22Rv1 (cell line): ENCODE measurements around the gene FRY.

ENCODE experiments used
- ZFX ChIP-seq: fragments of 450-650 bp; IDR thresholded peaks from 2 replicates; pipeline ENCODE4 v1.6.1; 2017; ENCODE audit warnings: antibody characterized with exemption, borderline replicate concordance
- TF ChIP-seq, protein P1 (sequence below): fragments of 450-650 bp; IDR thresholded peaks from 2 replicates; pipeline ENCODE4 v1.5.1; 2017; ENCODE audit warnings: mild to moderate bottlenecking

DNA sequence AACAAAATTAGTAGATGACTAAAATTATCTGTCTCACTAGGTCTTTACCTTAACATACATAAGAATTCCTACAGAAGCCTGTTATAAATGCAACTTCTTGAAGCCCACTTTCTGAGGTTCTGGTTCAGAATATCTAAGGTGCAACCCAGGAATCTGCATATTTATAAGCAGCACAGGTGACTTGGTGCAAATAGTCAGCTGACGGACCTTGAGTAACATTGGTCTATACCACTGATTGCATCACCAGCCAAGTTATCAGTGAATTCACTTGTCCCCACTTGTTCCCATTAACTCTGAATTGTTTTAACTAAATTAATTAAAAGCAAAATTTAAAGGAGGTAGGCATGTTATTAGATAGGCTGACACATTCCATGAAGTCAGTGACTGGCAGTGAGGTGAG is 109.9 kb downstream of the FRY start:
- TF ChIP-seq, protein P1, sequence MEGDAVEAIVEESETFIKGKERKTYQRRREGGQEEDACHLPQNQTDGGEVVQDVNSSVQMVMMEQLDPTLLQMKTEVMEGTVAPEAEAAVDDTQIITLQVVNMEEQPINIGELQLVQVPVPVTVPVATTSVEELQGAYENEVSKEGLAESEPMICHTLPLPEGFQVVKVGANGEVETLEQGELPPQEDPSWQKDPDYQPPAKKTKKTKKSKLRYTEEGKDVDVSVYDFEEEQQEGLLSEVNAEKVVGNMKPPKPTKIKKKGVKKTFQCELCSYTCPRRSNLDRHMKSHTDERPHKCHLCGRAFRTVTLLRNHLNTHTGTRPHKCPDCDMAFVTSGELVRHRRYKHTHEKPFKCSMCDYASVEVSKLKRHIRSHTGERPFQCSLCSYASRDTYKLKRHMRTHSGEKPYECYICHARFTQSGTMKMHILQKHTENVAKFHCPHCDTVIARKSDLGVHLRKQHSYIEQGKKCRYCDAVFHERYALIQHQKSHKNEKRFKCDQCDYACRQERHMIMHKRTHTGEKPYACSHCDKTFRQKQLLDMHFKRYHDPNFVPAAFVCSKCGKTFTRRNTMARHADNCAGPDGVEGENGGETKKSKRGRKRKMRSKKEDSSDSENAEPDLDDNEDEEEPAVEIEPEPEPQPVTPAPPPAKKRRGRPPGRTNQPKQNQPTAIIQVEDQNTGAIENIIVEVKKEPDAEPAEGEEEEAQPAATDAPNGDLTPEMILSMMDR, result no peak
- TF ChIP-seq ZFX, result no peak
